Nephron progenitor cell (in vitro differentiated cells): ENCODE measurements around the gene ZNF618.
A peak's percentile ranks its signal among the peaks of the same experiment; 100 is the strongest.

Experiments
- DNase-seq: peaks from one replicate; pipeline ENCODE4 v3.0.0; 2021
- H3K27ac Mint-ChIP-seq: 2 replicates; pipeline ENCODE4 v1.8.0; 2021; ENCODE audit warnings: mild to moderate bottlenecking, moderate library complexity, mixed read lengths
- H3K27me3 Mint-ChIP-seq: 2 replicates; pipeline ENCODE4 v1.8.0; 2021; ENCODE audit warnings: mild to moderate bottlenecking, low read depth, mixed read lengths; ENCODE audit not compliant: poor library complexity
- H3K36me3 Mint-ChIP-seq: 2 replicates; pipeline ENCODE4 v1.8.0; 2021; ENCODE audit warnings: low read depth, mixed read lengths
- H3K4me1 Mint-ChIP-seq: 2 replicates; pipeline ENCODE4 v1.8.0; 2021; ENCODE audit warnings: mixed read lengths
- H3K4me3 Mint-ChIP-seq: 2 replicates; pipeline ENCODE4 v1.8.0; 2021; ENCODE audit warnings: mild to moderate bottlenecking, moderate library complexity, mixed read lengths
- H3K9me3 Mint-ChIP-seq: 2 replicates; pipeline ENCODE4 v1.8.0; 2021; ENCODE audit warnings: mild to moderate bottlenecking, moderate library complexity, mixed read lengths
- TF ChIP-seq, protein P1 (sequence below): fragments of 200-600 bp; sonication (generic); IDR thresholded peaks from 2 replicates; pipeline ENCODE4 v1.5.0; 2021; ENCODE audit warnings: antibody characterized with exemption

Gene ZNF618

DNA sequence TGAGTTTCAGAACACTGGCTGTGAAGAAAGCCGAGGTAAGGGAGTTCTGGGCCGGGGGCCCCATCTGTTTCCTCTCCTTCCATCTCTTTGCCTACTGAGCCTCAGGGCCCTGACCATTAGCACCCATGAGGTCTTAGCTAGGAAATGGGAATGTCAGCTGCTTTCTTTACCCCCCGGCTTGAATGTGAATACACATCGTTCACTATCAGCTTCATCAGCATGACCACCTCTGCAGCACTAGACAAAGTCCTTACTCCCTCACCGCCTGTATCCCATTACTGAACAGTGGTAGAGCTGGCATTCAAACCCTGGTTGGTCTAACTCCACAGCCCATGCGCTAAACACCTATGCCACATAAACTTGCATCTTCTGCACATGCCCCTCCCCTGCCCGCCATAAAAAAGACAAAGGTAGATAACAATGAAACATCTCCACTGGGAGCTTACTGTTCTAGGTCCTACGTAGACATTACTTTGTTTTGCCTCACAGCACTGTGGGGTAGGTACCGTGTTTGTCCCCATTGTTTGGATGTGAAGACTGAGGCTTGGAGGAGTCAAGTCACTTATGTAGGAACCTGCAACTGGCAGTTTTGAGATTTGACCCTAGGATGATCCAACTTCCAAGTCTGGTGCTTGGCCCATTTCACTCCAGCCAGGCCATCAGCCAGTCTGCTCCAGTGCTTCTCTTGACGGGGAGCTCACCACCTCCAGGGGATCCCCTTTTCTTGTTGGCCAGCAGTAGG, 108.7 kb downstream of the ZNF618 start:
- H3K4me1 Mint-ChIP-seq = peaks cover 6% of the 10 kb centered on the region
- DNase-seq = no peak
- peaks cover 15% of the 10 kb centered on the region for H3K36me3 Mint-ChIP-seq
- TF ChIP-seq, protein P1, sequence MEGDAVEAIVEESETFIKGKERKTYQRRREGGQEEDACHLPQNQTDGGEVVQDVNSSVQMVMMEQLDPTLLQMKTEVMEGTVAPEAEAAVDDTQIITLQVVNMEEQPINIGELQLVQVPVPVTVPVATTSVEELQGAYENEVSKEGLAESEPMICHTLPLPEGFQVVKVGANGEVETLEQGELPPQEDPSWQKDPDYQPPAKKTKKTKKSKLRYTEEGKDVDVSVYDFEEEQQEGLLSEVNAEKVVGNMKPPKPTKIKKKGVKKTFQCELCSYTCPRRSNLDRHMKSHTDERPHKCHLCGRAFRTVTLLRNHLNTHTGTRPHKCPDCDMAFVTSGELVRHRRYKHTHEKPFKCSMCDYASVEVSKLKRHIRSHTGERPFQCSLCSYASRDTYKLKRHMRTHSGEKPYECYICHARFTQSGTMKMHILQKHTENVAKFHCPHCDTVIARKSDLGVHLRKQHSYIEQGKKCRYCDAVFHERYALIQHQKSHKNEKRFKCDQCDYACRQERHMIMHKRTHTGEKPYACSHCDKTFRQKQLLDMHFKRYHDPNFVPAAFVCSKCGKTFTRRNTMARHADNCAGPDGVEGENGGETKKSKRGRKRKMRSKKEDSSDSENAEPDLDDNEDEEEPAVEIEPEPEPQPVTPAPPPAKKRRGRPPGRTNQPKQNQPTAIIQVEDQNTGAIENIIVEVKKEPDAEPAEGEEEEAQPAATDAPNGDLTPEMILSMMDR = no peak
- H3K4me3 Mint-ChIP-seq = no peak overlapping the region
- no peaks in the 10 kb centered on the region for H3K9me3 Mint-ChIP-seq
- H3K27me3 Mint-ChIP-seq = no peaks in the 10 kb centered on the region
- no peak overlapping the region for H3K27ac Mint-ChIP-seq

DNA sequence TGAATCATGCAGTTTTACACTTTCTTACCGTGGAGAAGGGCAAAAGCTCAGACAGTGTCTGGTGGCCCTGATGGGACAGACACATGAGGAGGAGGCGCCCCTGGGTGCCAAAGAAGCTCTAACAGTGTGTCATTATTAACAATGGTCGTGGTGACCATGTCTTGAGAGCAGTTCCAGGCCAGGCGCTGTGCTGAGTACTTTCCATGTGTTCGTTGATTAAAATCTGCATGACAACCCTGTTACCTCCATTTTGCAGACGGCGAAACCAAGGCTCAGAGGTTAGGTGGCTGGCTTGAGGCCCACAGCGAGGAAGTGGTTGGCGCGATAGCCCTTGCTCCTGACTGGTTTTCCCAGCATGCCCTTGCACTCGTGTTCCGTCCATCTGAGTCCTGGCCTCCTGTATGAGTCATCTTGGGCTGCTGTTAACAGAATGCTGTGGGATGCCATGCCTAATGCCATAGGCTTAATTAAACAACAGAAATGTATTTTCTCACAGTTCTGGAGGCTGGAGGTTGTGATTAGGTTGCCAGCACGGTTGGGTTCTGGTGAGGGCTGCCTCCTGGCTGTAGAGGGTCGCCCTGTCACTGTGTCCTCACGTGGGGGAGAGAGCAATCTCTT, 110.0 kb downstream of the ZNF618 start:
- TF ChIP-seq, protein P1 = no peak
- Mint-ChIP-seq H3K36me3 (peaks cover 26% of the 10 kb centered on the region), H3K27me3 (peaks cover 2% of the 10 kb centered on the region), H3K27ac (no peak overlapping the region), H3K9me3 (no peaks in the 10 kb centered on the region), H3K4me1 (peaks cover 11% of the 10 kb centered on the region), H3K4me3 (no peak overlapping the region)
- DNase-seq = no peak

DNA sequence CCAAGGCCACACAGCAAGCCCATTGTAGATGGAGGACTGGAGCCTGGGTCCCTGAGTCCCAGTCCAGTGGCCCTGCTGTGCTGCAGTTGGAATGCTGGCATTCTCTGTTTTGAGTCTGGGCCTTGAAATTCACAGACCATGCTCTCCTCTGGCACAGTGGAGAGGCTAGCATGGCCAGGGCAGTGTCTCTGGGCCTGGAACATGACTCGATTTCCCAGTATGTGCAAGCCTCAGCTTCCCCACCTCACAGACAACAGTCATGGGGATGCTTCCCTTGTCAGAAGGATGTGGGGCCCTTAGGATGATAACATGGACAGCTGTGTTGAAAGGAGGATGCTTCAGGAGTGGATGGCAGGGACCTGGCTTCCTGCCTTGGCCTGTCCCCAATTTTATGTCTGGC, 110.8 kb downstream of the ZNF618 start:
- H3K27ac Mint-ChIP-seq = no peak overlapping the region
- H3K27me3 Mint-ChIP-seq = peaks cover 2% of the 10 kb centered on the region
- H3K9me3 Mint-ChIP-seq = no peaks in the 10 kb centered on the region
- TF ChIP-seq, protein P1 = no peak
- no peak for DNase-seq
- H3K36me3 Mint-ChIP-seq = peaks cover 26% of the 10 kb centered on the region
- peaks cover 15% of the 10 kb centered on the region for H3K4me1 Mint-ChIP-seq
- no peak overlapping the region for H3K4me3 Mint-ChIP-seq

DNA sequence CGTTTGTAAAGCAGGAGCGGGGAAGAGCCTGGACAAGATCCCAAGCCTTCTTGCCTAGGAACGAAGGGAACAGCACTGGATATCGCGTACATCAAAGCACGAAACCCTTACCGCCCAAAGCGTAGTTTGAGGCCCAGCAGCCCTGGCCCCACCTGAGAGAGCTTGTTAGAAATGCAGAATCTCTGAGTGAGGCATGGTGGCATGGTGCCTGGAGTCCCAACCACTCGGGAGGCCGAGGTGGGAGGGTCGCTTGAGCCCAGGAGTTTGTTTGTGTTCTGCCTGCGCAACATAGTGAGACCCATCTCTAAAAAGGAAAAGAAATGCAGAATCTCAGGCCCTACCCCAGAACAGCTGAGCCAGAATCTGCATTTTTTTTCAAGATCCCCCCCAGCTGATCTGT, 111.4 kb downstream of the ZNF618 start:
- Mint-ChIP-seq H3K27ac (peak overlapping the region; percentile 54), H3K4me1 (peaks cover 17% of the 10 kb centered on the region), H3K4me3 (no peak overlapping the region), H3K9me3 (no peaks in the 10 kb centered on the region), H3K36me3 (peaks cover 26% of the 10 kb centered on the region), H3K27me3 (peaks cover 2% of the 10 kb centered on the region)
- DNase-seq = no peak
- TF ChIP-seq, protein P1 = no peak

DNA sequence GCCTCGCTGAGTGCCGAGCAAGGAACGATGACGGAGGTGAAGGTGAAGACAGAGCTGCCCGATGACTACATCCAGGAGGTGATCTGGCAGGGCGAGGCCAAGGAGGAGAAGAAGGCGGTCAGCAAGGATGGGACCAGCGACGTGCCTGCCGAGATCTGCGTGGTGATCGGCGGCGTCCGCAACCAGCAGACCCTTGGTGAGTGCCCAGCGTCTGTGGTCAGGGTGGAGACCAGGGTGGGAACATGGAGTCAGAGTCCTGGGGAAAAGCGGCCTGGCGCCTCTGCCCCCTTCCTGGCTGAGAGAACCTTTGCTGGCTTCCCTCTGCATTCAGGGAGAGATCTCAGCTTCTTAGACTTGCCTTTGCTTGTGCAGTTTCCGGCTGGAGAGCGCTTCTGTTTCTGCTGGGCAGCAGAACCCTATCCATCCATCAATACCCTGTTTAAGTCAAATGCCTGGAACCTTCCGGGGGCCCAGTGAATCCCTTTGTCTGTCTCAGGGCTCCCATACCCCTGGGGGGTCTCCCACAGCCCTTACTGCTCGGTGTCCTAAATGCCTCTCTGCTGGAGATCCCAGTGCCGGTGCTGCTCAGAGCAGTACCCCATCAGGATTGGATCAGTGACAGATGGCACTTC, 112.4 kb downstream of the ZNF618 start:
- peaks cover 2% of the 10 kb centered on the region for H3K27me3 Mint-ChIP-seq
- H3K4me1 Mint-ChIP-seq = peaks cover 26% of the 10 kb centered on the region
- no peak for DNase-seq
- H3K36me3 Mint-ChIP-seq = peaks cover 32% of the 10 kb centered on the region
- peak overlapping the region; percentile 68 for H3K27ac Mint-ChIP-seq
- no peak overlapping the region for H3K4me3 Mint-ChIP-seq
- TF ChIP-seq, protein P1 = no peak
- H3K9me3 Mint-ChIP-seq = no peaks in the 10 kb centered on the region
